ENCODE results near the gene UBR2. TPM values are rescaled to one million over a fixed set of nuclear protein-coding genes. Genes with fewer than 3 reads are reported as not detected.

UBR2 gene
- total and polyA plus RNA-seq, 2 donors (not counting 3 experiments of a cell fraction or from before 2014, with no cell fraction given), result 8.0 to 22.3 TPM

DNA sequence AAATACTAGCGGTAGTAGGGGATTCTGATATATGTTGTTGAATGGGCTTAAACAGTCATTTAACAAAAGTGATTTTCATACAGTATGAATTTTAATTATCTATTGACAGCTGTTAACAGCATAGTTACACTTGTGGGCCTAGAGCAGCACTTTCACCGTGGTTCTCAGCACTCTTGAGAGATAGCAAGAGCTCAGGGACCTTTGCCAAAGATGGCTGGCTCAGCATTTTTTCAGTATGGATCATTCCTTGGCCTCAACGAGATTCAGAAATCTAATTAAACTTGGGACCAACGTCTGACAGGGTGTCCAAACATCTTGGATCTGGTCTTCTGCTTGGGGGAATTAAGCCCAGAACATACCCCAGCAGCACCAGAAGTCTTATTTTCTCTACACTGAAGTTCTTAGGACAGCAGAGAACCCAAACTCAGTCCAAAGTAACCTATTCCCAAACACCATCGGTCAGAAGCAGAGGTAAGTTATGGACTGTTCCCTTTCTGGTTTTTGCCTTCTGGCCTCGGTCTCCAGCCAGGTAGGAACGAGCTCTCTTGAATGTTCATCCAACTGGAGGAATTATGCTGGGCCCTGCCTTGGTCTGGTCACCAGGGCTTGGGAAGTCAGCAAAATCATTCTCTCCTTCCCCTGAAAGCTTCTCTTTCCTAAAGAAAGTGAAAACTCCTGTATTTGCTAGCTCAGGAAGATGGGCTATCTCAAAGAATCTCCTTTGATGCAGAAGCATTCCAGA is 132.9 kb downstream of the UBR2 start:
- intact Hi-C loops (cut with micrococcal nuclease), result no loop called here
- TF ChIP-seq, protein P1, sequence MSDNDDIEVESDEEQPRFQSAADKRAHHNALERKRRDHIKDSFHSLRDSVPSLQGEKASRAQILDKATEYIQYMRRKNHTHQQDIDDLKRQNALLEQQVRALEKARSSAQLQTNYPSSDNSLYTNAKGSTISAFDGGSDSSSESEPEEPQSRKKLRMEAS (IDR thresholded peaks at IDR 0.05; ENCODE audit: insufficient read depth, insufficient read length), result no peak
- TF ChIP-seq, protein P2, sequence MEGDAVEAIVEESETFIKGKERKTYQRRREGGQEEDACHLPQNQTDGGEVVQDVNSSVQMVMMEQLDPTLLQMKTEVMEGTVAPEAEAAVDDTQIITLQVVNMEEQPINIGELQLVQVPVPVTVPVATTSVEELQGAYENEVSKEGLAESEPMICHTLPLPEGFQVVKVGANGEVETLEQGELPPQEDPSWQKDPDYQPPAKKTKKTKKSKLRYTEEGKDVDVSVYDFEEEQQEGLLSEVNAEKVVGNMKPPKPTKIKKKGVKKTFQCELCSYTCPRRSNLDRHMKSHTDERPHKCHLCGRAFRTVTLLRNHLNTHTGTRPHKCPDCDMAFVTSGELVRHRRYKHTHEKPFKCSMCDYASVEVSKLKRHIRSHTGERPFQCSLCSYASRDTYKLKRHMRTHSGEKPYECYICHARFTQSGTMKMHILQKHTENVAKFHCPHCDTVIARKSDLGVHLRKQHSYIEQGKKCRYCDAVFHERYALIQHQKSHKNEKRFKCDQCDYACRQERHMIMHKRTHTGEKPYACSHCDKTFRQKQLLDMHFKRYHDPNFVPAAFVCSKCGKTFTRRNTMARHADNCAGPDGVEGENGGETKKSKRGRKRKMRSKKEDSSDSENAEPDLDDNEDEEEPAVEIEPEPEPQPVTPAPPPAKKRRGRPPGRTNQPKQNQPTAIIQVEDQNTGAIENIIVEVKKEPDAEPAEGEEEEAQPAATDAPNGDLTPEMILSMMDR (IDR thresholded peaks at IDR 0.05; ENCODE audit: extremely low read depth in 1 of 2, insufficient read depth in 1 of 2, low read depth in 1 of 2, low read length in 2 of 2), result no peak
- TF ChIP-seq POLR2A (IDR thresholded peaks at IDR 0.05; ENCODE audit: low read depth, low read length) (no peak), POLR2AphosphoS5 (IDR thresholded peaks at IDR 0.05; ENCODE audit: insufficient read depth, low read depth, low read length) (no peak), FOS (IDR thresholded peaks at IDR 0.05; ENCODE audit: borderline replicate concordance, insufficient read depth, low read length) (no peak), EZH2 (IDR thresholded peaks at IDR 0.05; ENCODE audit: borderline replicate concordance, low read depth, low read length, severe bottlenecking) (no peak), GATA2 (IDR thresholded peaks at IDR 0.05; ENCODE audit: insufficient read depth, insufficient read length, low read depth, low read length) (no peak), JUN (IDR thresholded peaks at IDR 0.05; ENCODE audit: borderline replicate concordance, insufficient read depth, insufficient read length, low read depth) (no peak)
- H3K9ac ChIP-seq (replicated peaks; ENCODE audit: extremely low read depth, insufficient read depth, low read length), result no peak overlapping the region
- no peaks in the 10 kb centered on the region for H3K9me1 ChIP-seq (replicated peaks; ENCODE audit: control insufficient read depth, extremely low read depth, insufficient read depth, low read length)
- no peak for DNase-seq (ENCODE audit: low read depth, low spot score)
- no peak overlapping the region for H3K4me3 ChIP-seq (replicated peaks in 1 of 3; ENCODE audit: insufficient read depth in 1 of 3, low read depth in 1 of 3, low read length in 3 of 3)
- H3K36me3 ChIP-seq (ENCODE audit: control insufficient read depth in 2 of 2, extremely low read depth in 1 of 2, insufficient read depth in 2 of 2, low read length in 2 of 2), result no peaks in the 10 kb centered on the region
- H3K27ac ChIP-seq (ENCODE audit: insufficient read depth, low read depth, low read length), result no peak overlapping the region
- no peak overlapping the region for H3K4me2 ChIP-seq (ENCODE audit: insufficient read depth, low read length)
- dilution Hi-C loops (cut with MboI; ENCODE audit: extremely low pct_ligation_motif_present, low sequenced_read_pairs), result no loop called here
- H3K9me3 ChIP-seq (replicated peaks; ENCODE audit: control insufficient read depth, insufficient read depth, low read length), result no peaks in the 10 kb centered on the region
- H2AFZ ChIP-seq (ENCODE audit: low read depth, low read length), result no peak overlapping the region
- H3K79me2 ChIP-seq (ENCODE audit: control insufficient read depth, insufficient read depth, low read length), result no peaks in the 10 kb centered on the region
- H3K4me1 ChIP-seq (ENCODE audit: control insufficient read depth, extremely low read depth, insufficient read depth, low read length), result peaks cover 14% of the 10 kb centered on the region
- no peak for FAIRE-seq
- ChIA-PET CTCF (interaction anchor here (1.4 kb wide), 1 partner anchor 29 kb away, joined by 6 read pairs; no protein-coding TSS in a partner anchor), POLR2A (no interaction called here)
- BruUV-seq (replicated peaks), result no TSS peak
- H3K27me3 ChIP-seq (ENCODE audit: control insufficient read depth in 2 of 2, insufficient read depth in 2 of 2, low read length in 2 of 2), result no peaks in the 10 kb centered on the region
- H4K20me1 ChIP-seq (replicated peaks; ENCODE audit: control insufficient read depth, extremely low read depth, insufficient read depth, low read length), result no peaks in the 10 kb centered on the region

Data from endothelial cell of umbilical vein (primary cell).